ENCODE data around the gene DIPK1B.

Gene DIPK1B

GRCh38 chr9:136769710-136770191 lies 57.4 kb downstream of the DIPK1B start:
- TF ChIP-seq CTCF (IDR thresholded peaks at IDR 0.05; ENCODE audit: insufficient read depth, missing control alignments): peak; percentile 58
- FAIRE-seq (no peak), DNase-seq (ENCODE audit: insufficient read length, low spot score) (peak; percentile 85)

- no peak for TF ChIP-seq CTCF (IDR thresholded peaks at IDR 0.05; ENCODE audit: insufficient read depth, missing control alignments)
- DNase-seq (ENCODE audit: insufficient read length, low spot score) (no peak), FAIRE-seq (no peak)
Observed at GRCh38 chr9:136771907-136772415, 59.6 kb downstream of the DIPK1B start.

GRCh38 chr9:136773386-136774044 lies 61.1 kb downstream of the DIPK1B start:
- DNase-seq (ENCODE audit: insufficient read length, low spot score) (no peak), FAIRE-seq (no peak)
- no peak for TF ChIP-seq CTCF (IDR thresholded peaks at IDR 0.05; ENCODE audit: insufficient read depth, missing control alignments)

Data from D721Med (cell line).